OCI-LY7 (cell line): ENCODE measurements around the gene ST6GAL1. TPM values are rescaled to one million over a fixed set of nuclear protein-coding genes. Genes with fewer than 3 reads are reported as not detected.
A peak's percentile ranks its signal among the peaks of the same experiment; 100 is the strongest.

Experiments
- BruUV-seq: library from RNA; stranded (reverse); fragments of 400-500 nt; replicated peaks from 2 replicates; lab custom pipeline; 2021; lab: Mats Ljungman, UMichigan
- CTCF ChIA-PET: fragments of 300-600 bp; sonication (Branson Sonifier 250); formaldehyde crosslinking; loops from one replicate; lab custom pipeline; 2022; ENCODE audit warnings: antibody characterized with exemption; ENCODE audit not compliant: unreplicated experiment; lab: Charles Lee
- POLR2A ChIA-PET: fragments of 300-600 bp; sonication (Branson Sonifier 250); formaldehyde crosslinking; loops from one replicate; lab custom pipeline; 2022; ENCODE audit warnings: antibody characterized with exemption; lab: Charles Lee
- DNase-seq: peaks from one replicate; pipeline ENCODE4 v3.0.0-alpha.2; 2015; ENCODE audit warnings: low spot score
- H2AFZ ChIP-seq: fragments of 200-600 bp; sonication (generic), shearing (Covaris generic); 2 replicates; pipeline ENCODE4 v1.6.1; 2014; ENCODE audit warnings: mild to moderate bottlenecking, antibody characterized with exemption, low read length, moderate library complexity
- H3K27ac ChIP-seq: fragments of 200-600 bp; sonication (generic); 2 replicates; pipeline ENCODE4 v1.5.1; 2014; ENCODE audit warnings: mixed run types, low read depth, mild to moderate bottlenecking, moderate library complexity, low read length, inconsistent platforms; ENCODE audit not compliant: poor library complexity, severe bottlenecking
- H3K36me3 ChIP-seq: fragments of 200-600 bp; sonication (generic); 2 replicates; pipeline ENCODE4 v1.6.1; 2014; ENCODE audit warnings: mild to moderate bottlenecking, antibody characterized with exemption, low read length, moderate library complexity, mixed read lengths; ENCODE audit not compliant: insufficient read depth
- H3K4me1 ChIP-seq: fragments of 200-600 bp; sonication (generic); 2 replicates; pipeline ENCODE4 v1.5.1; 2014; ENCODE audit warnings: mild to moderate bottlenecking, low read length; ENCODE audit not compliant: insufficient read depth, poor library complexity, severe bottlenecking
- H3K4me2 ChIP-seq: fragments of 200-600 bp; sonication (generic); 2 replicates; pipeline ENCODE4 v1.6.1; 2014; ENCODE audit warnings: mild to moderate bottlenecking, low read length
- H3K4me3 ChIP-seq: fragments of 200-600 bp; sonication (generic); 2 replicates; pipeline ENCODE4 v1.5.1; 2014; ENCODE audit warnings: mild to moderate bottlenecking, low read depth, low read length; ENCODE audit not compliant: poor library complexity, severe bottlenecking
- H3K79me2 ChIP-seq: fragments of 200-600 bp; sonication (generic); 2 replicates; pipeline ENCODE4 v1.6.1; 2016; ENCODE audit warnings: low read depth, mild to moderate bottlenecking, low read length, moderate library complexity, mixed read lengths; ENCODE audit not compliant: insufficient read depth
- H3K9me2 ChIP-seq: fragments of 200-600 bp; sonication (generic); 2 replicates; pipeline ENCODE4 v1.6.1; 2016; ENCODE audit warnings: mild to moderate bottlenecking, low read length, mixed read lengths; ENCODE audit not compliant: insufficient read depth
- H3K9me3 ChIP-seq: fragments of 200-600 bp; sonication (generic); 2 replicates; pipeline ENCODE4 v1.6.1; 2014; ENCODE audit warnings: mild to moderate bottlenecking, mixed run types, low read length, mixed read lengths
- H4K20me1 ChIP-seq: fragments of 200-600 bp; sonication (generic); 2 replicates; pipeline ENCODE4 v1.6.1; 2014; ENCODE audit warnings: mild to moderate bottlenecking, antibody characterized with exemption, low read length, moderate library complexity, mixed read lengths; ENCODE audit not compliant: insufficient read depth
- CTCF ChIP-seq: fragments of 200-600 bp; sonication (generic); conservative IDR thresholded peaks from 2 replicates; pipeline ENCODE4 v1.5.1; 2014; ENCODE audit warnings: mild to moderate bottlenecking, antibody characterized with exemption, low read length, moderate library complexity, mixed read lengths
- EZH2phosphoT487 ChIP-seq: fragments of 200-600 bp; sonication (generic); IDR thresholded peaks from 2 replicates; pipeline ENCODE4 v1.6.1; 2018; ENCODE audit warnings: low read depth, borderline replicate concordance, mild to moderate bottlenecking, mixed run types, antibody characterized with exemption, low read length, moderate library complexity, mixed read lengths
- intact Hi-C: fragments of 100-400 bp; cut with micrococcal nuclease; formaldehyde crosslinking; loops from one replicate; pipeline ENCODE4 v1.10.0; 2022; ENCODE audit not compliant: unreplicated experiment
- total RNA-seq, 2 experiments: library from RNA; depleted of rRNA in 1 of 2; stranded (reverse); fragments of >200 nt in 1 of 2; shearing (Covaris generic) in 1 of 2; gene quantifications; 2 replicates each; pipeline ENCODE4 v1.2.3, GENCODE V29; 2014 to 2022

ST6GAL1 gene
- total RNA-seq, 2 experiments from 2014 or later: 192 to 375 TPM

GRCh38 chr3:186989429-186989828 is 59.1 kb downstream of the ST6GAL1 start:
- ChIA-PET CTCF (interaction anchor here (1.2 to 1.4 kb wide), 2 partner anchors 10 to 40 kb away, joined by 4 read pairs; no protein-coding TSS in a partner anchor), POLR2A (interaction anchor here (0.9 to 3.7 kb wide), 15 partner anchors 10 to 176 kb away, joined by 3 to 37 read pairs (median 11); no protein-coding TSS in a partner anchor)
- H3K79me2 ChIP-seq: peaks cover 75% of the 10 kb centered on the region; the same call in 1 of the 2 replicates
- peaks cover 30% of the 10 kb centered on the region for H3K36me3 ChIP-seq
- intact Hi-C loops: no loop called here
- H3K4me2 ChIP-seq: peak overlapping the region; percentile 54
- no peak for DNase-seq
- TSS peak; percentile 48 for BruUV-seq
- no peak overlapping the region for H2AFZ ChIP-seq
- H4K20me1 ChIP-seq: no peaks in the 10 kb centered on the region
- H3K9me2 ChIP-seq: no peaks in the 10 kb centered on the region
- TF ChIP-seq EZH2phosphoT487 (no peak), CTCF (no peak)
- no peaks in the 10 kb centered on the region for H3K9me3 ChIP-seq
- H3K27ac ChIP-seq: peak overlapping the region; percentile 98
- H3K4me1 ChIP-seq: peaks cover 97% of the 10 kb centered on the region
- no peak overlapping the region for H3K4me3 ChIP-seq

- CTCF ChIA-PET: interaction anchor here (1.2 kb wide), 1 partner anchor 42 kb away, joined by 3 read pairs; no protein-coding TSS in a partner anchor
- peak; percentile 18 for DNase-seq
- no peak overlapping the region for H3K4me2 ChIP-seq
- H3K27ac ChIP-seq: peak overlapping the region; percentile 98
- H2AFZ ChIP-seq: no peak overlapping the region
- peaks cover 30% of the 10 kb centered on the region for H3K36me3 ChIP-seq
- POLR2A ChIA-PET: interaction anchor here (0.5 to 3.7 kb wide), 12 partner anchors 9 to 153 kb away, joined by 3 to 37 read pairs (median 6); no protein-coding TSS in a partner anchor
- intact Hi-C loops: no loop called here
- no peaks in the 10 kb centered on the region for H3K9me2 ChIP-seq
- peaks cover 83% of the 10 kb centered on the region; the same call in 1 of the 2 replicates for H3K79me2 ChIP-seq
- peaks cover 100% of the 10 kb centered on the region for H3K4me1 ChIP-seq
- no peaks in the 10 kb centered on the region for H3K9me3 ChIP-seq
- TF ChIP-seq CTCF (no peak), EZH2phosphoT487 (no peak)
- BruUV-seq: no TSS peak
- no peak overlapping the region for H3K4me3 ChIP-seq
- no peaks in the 10 kb centered on the region for H4K20me1 ChIP-seq
Measured at GRCh38 chr3:186990277-186990676, 60.0 kb downstream of the ST6GAL1 start.

GRCh38 chr3:186990878-186991308 is 60.6 kb downstream of the ST6GAL1 start:
- Histone ChIP-seq H3K27ac (peak overlapping the region; percentile 98), H3K9me3 (no peaks in the 10 kb centered on the region), H3K4me3 (no peak overlapping the region), H3K4me1 (peaks cover 100% of the 10 kb centered on the region), H3K9me2 (no peaks in the 10 kb centered on the region), H3K4me2 (peak overlapping the region; percentile 53), H2AFZ (no peak overlapping the region), H3K36me3 (peaks cover 30% of the 10 kb centered on the region), H3K79me2 (peaks cover 88% of the 10 kb centered on the region; the same call in 1 of the 2 replicates), H4K20me1 (no peaks in the 10 kb centered on the region)
- DNase-seq: no peak
- TF ChIP-seq EZH2phosphoT487 (no peak), CTCF (no peak)
- ChIA-PET CTCF (interaction anchor here (1.2 kb wide), 1 partner anchor 43 kb away, joined by 3 read pairs; no protein-coding TSS in a partner anchor), POLR2A (interaction anchor here (0.5 to 3.7 kb wide), 6 partner anchors 8 to 153 kb away, joined by 3 to 37 read pairs (median 6); no protein-coding TSS in a partner anchor)
- BruUV-seq: no TSS peak
- intact Hi-C loops: no loop called here
